Measurements from ENCODE around the gene KRT39.
"Not testable (repeated sequence)": the region's sequence is repeated elsewhere in the genome, so short reads cannot be mapped to it uniquely, and the experiment has no call there.

KRT39 gene

DNA sequence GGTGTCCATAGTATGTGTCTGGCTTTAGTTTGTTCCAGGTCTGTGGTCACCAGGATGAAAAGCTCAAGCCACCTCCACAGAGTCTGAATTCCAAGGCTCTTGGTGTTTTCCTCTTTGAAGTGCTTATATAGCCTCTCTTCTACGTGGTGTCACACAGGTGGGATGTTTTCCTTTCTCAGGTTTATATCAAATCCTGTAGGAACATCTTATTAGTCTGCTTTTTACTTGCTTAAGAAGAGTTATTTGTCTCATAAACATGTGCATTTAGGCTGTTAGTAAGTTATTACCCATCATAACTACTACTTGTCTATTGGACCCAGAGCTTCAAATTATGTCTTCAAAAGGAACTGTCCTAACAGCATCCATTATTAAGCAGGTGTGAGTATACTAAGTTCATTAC lies at the start of gene KRT39:
TSS of gene KRT39 (minus strand) at position 101 of the 400 bp plus-strand sequence. CDS start at position 9, 92 bp downstream.
- no peak for DNase-seq (ENCODE audit: low spot score)

DNA sequence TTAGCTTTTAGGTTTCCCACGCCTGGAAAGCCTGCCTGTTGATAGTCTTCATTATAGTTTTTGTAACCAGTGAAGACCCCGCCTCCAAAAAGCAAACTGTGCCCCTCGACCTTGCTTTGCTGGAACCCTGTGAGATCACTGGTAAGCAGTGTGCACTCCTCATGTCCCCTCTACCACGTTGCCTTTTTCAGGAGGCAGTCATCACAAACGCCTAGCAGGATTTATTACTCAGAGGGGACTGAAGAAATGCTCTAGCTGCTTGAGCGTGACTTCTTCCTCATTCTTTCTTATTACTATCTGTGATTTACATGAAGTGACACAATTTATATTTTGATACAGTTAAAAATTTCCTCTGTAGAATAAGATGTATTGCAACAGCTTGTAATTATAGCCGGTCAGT lies 48.7 kb upstream of the KRT39 start:
- no peak for DNase-seq (ENCODE audit: low spot score)

DNA sequence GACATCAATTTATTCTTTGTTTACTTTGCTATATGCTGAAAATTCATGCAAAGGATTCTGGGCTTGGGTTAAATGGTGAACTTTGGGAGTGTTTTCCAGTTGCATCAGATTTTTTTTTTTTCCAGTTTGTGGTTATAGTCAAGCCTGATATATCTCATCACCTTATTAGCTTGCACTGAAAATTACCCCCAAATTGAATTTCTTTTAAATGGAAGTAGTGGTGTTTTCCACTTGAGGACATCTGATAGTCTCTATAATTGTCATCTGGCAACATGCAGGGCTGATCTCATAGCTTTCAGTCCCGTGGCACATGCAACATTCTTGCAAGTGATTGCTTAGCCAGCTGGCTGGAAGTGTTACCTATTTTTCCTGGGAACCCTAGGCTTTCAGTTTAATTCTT lies 46.9 kb upstream of the KRT39 start:
- no peak for DNase-seq (ENCODE audit: low spot score)

DNA sequence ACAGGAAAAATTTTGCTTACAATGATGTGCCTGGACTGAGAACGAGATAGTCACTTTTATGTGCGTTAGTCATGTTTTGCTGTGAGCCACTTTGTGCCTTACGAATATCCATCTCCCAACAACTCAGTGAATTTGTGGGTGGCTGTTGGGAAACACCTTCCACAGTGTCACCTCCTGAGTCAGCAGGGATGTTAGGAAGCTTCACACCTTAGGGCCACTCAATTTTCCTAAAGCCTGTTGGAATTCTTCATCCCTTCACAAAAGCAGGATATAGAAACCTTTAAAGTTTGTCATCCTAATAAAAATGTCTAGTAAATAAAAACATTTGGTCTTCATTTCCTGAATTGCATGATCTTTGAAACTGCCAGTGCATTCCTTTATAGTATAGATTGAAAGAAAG lies 46.4 kb upstream of the KRT39 start:
- peak; percentile 44 for DNase-seq (ENCODE audit: low spot score)

DNA sequence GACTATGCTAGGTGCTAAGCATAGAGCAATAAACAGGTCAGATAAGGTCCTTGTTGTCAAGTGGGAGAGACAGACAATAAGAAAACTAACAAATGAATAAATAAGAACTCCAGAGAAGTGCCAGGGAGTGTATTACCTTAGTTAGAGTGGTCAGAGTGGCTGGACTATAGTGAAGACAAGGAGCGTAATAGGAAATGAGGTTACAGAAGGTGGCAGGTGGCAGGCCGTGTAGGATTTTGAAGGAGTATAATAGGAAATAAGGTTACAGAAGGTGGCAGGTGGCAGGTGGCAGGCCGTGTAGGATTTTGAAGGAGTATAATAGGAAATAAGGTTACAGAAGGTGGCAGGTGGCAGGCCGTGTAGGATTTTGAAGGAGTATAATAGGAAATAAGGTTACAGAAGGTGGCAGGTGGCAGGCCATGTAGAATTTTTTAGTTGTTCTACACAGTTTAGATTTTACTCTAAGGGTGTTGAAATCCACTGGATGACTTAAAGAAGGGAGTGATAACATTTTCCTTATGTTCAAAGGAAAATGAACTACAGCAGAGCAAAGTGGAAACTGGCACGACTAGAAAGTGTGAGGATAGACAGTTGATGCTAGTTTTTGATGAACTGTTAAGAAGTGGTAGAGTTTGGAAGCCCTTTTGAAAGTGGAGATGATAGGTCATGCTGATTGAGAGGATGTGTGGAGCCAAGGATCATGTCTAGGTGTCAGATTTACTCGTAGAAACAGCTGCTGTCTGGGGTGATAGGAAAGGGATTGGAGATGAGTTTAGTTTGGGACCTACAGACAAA lies 45.8 kb upstream of the KRT39 start:
- no peak for DNase-seq (ENCODE audit: low spot score)

DNA sequence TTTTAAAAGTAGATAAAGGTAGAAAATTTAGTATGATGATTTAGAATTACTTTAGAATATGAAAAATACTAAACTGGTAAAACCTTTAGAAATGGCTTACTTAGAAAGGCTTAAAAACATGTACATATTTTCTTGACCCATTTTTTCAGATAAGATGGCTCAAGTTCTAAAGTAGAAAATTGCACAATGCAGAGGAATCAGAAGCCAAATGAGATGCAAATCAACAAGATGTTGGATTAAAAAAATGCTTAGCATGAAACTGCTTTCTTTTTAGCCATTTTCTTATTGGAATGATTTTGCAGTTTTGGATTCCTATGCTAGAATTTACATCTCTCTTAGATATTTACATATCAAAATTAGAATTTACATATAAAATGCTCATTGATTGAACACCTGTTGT lies 43.7 kb upstream of the KRT39 start:
- no peak for DNase-seq (ENCODE audit: low spot score)

DNA sequence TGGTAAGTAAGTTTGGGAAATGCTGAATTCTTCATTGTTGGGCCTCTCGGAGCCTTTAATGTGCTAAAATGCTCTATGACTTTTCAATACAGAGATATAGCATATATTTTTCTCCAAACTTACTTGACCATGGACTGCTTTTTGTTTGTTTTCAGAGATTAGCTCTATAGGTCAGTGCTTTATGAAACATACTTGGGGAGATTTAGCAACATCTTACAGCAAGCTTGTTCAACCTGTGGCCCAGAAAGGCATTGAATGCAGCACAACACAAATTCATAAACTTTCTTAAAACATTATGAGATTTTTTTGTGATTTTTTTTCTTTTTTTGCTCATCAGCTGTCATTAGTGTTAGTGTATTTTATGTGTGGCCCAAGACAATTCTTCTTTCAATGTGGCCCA lies 43.2 kb upstream of the KRT39 start:
- no peak for DNase-seq (ENCODE audit: low spot score)

DNA sequence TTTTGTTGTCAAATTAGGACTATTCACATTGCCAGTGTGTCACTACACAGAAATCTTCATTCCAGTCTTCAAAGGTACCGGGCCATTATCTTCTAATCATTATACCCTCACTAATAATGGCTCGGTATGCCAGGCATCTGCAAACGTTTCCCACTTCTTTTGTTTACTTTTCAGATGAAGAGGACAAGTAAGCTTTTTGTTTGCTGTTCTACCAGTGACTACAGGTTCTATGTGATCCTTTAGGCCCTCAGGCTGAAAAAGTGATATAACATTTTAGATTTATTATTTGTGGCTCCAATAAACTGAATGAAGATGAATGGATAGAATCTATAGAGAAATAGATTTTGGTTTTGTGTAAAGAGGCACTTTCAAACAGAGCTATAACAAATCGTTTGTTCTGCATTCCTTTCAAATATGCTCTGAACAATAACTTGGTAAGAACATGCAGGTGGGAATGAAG lies 42.6 kb upstream of the KRT39 start:
- DNase-seq (ENCODE audit: low spot score) = peak; percentile 89

DNA sequence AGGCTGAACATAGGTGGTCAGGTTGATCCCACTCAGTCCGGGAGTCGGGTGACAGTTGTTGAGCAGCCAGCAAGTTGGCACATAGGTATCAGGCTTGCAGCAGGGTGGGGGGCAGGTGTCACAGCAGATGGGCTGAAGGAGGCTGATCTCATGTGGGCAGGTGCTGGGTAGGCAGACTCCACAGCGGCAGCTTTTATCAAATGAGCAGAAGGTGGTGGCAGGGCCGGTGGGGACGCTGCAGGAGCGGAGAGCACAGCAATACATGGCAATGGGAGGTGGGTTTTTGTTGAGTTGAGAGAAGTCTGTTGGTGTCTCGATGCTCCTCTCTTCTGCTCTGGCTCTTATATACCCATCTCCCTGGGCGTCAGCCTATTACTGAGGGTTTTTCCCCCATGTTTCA lies 42.1 kb upstream of the KRT39 start, which contains the start of gene KRTAP3-1:
TSS of gene KRTAP3-1 (minus strand) at position 318 of the 400 bp plus-strand sequence. CDS start at position 264, 54 bp downstream.
- peak; percentile 85 for DNase-seq (ENCODE audit: low spot score)

DNA sequence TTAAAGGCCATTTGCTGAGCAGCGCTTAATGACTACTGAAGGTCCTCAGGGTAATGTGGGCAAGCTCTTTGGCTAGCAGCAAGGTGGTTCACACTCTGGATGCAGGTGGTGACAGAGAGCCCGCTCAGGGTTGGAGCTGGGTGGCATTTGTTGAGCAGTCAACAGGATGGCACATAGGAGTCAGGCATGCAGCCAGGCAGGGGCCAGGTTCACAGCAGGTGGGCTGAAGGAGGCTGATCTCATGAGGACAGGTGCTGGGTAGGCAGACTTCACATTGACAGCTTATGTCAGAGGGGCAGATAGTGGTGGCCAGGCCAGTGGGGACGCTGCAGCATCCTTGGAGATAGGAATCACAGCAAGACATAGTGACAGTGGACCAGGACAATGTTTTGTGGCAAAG lies 37.6 kb upstream of the KRT39 start:
- DNase-seq (ENCODE audit: low spot score) = no peak

DNA sequence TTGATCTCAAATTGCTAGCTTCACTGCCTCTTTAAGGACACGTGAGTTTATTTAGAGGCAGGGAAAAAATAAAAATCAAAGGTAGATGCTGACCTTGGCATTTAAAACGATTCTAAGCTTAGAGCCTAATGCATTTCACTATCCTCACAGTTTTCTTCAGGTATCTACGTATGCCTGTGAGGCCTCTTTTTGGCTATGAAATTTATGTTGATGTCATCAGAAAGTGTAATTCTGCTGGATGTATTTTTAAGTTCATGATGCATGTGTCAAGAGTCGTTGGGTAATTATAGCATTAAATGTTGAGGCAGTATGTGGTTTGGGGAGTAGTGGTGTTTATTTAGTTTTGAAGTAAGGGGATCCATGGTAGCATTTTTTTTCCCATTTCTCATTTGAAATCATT lies 37.2 kb upstream of the KRT39 start:
- no peak for DNase-seq (ENCODE audit: low spot score)

DNA sequence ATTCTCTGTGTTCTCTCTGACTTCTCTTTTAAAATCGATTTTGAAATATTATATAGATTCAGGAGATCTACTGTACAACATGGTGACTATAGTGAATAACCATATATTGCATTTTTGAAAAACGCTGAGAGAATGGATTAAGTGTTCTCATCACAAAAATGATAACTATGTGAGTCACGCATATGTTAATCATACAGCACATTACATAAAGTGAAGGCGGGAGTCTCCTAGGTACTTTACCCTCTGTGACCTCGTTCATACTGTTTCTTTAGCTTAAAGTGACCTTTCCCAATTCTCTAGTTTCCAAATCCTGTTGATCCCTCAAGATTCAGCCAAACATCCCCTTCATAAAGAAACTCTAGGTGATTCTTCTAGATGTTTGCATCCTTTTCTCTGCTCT lies 36.1 kb upstream of the KRT39 start:
- no peak for DNase-seq (ENCODE audit: low spot score)

DNA sequence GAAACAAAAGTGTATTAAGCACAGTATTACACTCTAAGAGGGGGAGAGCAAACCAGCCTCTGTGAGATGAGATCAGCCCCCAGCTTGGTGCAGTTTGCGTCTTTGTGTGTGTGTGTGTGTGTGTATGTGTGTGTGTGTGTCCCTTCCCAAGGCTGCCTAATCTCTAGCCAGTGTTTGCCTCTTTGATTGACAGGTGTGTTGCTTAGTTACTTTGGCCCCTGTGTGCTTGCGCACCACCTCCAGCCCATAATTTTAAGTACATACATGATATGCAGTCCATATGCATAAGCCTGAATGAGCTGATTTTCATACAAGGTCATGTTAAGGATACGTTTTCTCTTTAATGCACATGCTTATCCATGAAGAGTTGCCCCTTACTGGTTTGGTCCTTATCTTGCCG lies 35.0 kb upstream of the KRT39 start:
- DNase-seq (ENCODE audit: low spot score) = no peak

DNA sequence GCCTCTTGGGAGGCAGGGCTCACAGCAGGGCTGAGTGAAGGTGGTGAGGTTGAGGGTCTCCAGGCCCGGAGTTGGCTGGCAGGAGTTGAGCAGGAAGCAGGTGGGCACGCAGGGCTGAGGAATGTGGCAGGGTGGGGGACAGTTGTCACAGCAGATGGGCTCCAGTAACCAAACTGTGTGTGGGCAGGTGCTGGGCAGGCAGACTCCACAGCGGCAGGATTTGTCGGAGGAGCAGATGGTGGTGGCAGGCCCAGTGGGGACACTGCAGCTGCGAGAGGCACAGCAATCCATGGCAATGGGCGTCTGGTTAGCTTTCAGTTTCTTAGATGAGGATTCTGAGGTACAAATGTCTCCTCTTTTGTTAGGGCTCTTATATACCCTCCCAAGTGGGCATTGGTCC lies 32.8 kb upstream of the KRT39 start, which contains the start of gene KRTAP3-2:
TSS of gene KRTAP3-2 (minus strand) at position 344 of the 400 bp plus-strand sequence. CDS start at position 291, 53 bp downstream.
- DNase-seq (ENCODE audit: low spot score) = not testable (repeated sequence)

DNA sequence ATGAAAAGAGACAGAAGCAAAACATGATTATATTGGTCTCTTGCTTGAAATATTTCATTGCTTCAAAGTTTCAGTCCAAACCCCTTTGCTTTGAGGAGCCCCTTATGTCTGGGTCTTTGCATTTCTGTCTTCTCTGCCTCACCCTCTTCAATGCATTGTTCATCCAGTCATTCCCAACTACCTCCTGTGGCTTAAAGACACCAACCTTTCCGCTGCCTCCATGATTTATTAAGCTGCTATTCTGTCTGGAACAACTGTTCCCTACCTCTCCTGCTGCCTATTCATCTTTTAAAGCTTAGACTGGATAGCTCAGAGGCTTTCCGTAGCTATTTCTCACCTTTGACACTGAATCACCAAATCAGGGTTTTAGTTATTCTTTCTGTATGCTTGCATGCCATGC lies 30.6 kb upstream of the KRT39 start:
- no peak for DNase-seq (ENCODE audit: low spot score)

DNA sequence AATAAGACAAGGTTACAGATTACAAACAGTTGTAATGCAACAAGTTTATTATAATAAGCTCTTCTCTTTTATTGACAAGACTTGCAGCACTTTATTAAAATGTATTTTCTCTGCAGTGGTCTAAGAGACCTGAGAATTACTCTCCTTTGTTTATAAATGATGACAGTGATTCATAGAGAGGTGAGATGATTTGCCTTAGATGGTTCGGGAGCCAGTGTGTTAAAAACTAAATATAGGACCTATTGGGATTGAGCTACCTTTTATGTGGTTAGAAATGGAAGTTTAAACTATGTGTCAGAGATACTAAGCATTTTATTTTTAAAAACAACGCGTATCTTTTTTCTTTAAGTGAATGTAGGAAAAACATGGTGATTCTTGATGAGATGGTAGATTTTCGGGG lies 30.1 kb upstream of the KRT39 start:
- peak; percentile 95 for DNase-seq (ENCODE audit: low spot score)

DNA sequence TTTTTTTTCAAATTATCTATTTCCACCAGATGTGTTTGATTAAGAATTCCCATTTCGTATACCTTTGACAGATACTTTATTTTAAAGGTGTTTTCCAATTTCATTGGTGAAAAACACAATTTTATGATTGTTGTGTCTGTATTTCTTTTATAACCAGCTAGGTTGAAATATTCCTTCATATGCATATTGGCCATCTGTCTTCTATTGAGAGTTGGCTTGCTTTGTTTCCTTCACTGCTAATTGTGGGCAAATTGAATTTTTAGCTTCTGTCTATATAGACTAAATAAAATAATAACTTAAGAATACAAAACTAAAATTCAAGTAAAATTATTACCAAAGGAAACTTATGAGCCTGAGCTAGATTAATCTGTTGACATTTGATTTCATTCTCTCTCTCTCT lies 28.4 kb upstream of the KRT39 start:
- no peak for DNase-seq (ENCODE audit: low spot score)

DNA sequence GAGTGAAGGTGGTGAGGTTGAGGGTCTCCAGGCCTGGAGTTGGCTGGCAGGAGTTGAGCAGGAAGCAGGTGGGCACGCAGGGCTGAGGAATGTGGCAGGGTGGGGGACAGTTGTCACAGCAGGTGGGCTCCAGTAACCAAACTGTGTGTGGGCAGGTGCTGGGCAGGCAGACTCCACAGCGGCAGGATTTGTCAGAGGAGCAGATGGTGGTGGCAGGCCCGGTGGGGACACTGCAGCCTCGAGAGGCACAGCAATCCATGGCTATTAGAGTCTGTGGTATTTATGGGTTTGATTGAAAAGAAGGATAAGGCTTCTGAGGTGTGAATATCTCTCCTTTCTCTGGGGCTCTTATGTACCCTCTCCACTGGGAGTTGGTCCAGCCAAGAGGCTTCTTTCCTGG lies 27.1 kb upstream of the KRT39 start, which contains the start of gene KRTAP3-3:
TSS of gene KRTAP3-3 (minus strand) at position 326 of the 400 bp plus-strand sequence. CDS start at position 259, 67 bp downstream.
- peak; percentile 53 for DNase-seq (ENCODE audit: low spot score)

DNA sequence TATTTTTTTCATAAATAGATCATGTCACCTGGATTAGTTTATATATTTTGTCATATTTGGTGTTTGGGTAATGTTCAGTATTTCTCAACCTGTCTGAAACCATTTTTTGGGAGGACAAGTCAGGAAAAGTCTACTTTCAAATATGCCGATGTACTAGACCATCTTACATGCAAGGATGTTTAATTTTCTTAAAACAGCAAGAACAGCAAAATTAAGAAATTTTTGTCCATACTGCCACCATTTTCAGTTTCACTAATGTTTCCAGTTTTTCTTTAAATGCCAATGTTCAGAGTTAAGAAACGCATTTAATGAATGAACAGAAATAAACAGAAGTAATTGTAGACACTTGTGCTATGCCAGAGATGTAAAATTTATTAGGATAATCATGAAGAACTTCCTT lies 26.3 kb upstream of the KRT39 start:
- no peak for DNase-seq (ENCODE audit: low spot score)

DNA sequence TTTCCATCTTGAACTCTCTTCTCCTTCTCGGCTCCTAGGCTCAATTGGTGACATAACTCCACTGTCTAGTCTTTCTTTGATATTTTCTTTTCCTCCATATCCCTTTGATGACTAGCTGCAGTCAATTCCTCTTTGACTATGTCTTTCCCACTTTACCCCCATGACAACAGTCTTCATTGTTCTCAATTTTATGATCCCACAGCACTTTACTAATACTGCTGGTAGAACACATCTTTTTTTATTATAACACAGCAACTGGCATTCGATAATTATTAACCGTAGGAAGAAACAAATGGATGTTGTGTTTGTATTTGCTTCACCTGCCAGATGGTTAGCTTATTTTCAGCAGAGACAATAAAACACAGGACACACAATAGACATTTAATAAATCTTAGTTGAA lies 25.9 kb upstream of the KRT39 start:
- DNase-seq (ENCODE audit: low spot score) = peak; percentile 84

DNA sequence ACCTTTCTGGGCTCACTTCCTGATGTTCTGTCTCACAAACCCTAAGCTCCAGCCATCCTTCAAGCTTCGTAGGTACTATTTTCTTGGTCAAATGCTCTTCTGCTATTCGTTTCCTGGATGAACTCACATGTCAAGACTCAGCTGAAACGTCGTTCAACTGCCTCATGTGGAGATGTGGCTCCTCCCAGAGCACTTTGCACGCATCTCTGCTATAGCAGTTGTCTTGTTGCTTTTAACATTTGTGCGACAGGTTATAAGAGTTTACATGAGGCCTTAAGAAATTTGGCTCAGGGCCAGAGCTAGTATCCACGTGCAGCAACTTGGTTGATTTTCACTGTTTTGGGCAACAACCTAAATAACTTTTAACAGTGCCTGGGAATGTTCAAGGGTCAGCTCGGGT lies 20.2 kb upstream of the KRT39 start:
- no peak for DNase-seq (ENCODE audit: low spot score)

DNA sequence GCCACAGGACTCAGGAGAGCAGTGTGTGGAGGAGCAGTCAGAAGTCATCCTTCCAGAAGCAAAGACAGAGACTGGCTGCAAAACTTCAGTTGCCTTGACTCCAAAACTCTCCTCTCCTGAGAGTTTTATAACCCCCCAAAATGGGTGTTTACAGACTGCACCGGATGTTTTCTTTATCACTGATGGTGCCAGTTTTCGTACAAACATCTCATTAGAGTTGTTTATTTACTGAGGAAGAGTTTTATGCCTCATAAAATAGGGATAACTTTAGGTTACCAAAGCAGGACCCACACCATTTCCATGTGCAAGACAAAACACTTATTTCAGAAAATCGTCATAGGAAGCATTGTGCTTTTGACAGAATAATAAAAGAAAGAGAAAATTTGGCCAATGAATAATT lies 17.5 kb upstream of the KRT39 start, which contains the start of gene KRT40:
TSS of gene KRT40 (minus strand) at position 101 of the 400 bp plus-strand sequence. CDS start at position 48, 53 bp downstream.
- DNase-seq (ENCODE audit: low spot score) = no peak

DNA sequence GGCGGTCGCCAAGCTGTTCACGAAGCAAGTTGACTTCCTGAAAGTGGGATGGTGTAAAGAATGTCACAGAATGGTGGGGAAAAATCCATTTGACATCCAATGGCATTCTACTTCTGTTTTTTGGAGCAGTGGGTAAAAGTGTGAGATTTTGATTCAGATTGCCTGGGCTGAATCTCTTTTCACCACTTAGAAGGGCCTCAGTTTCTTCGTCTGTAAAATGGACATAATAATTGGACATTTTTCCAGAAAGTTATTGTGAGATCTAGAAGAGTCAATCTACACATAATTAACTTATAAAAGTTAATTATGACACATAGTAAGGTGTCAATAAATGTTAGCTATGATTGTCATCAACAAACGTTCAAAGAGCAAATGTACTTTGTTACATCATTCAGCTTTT lies 14.4 kb upstream of the KRT39 start:
- no peak for DNase-seq (ENCODE audit: low spot score)

DNA sequence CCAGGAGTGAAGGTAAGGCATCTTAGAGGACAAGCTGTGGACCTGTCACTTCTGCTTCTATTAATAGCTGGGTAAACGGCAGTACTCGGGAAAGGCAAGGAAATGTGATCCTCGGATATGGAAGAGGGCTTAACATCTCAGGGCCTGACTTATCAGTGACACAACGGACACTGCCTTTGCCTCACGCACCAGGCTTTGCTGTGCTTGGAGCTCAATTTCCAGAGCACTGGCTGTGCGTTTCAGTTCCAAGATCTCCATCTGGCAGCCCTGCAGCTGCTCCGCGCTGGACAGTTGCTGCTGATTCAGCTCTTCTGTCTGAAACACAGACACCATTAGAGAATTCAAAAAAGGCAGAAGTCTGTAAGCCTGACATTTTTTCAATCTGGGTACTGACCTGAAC lies 13.8 kb upstream of the KRT39 start:
- no peak for DNase-seq (ENCODE audit: low spot score)
